HepG2 (cell line): ENCODE results near the gene POLR1C. TPM values are rescaled to one million over a fixed set of nuclear protein-coding genes. Genes with fewer than 3 reads are reported as not detected.

Source experiments
- KLF13 ChIP-seq: sonication (generic); formaldehyde crosslinking; IDR thresholded peaks from 2 replicates; pipeline ENCODE4 v1.4.0; 2020; ENCODE audit warnings: mild to moderate bottlenecking, missing genetic modification reagents
- MIER3 ChIP-seq: IDR thresholded peaks from 2 replicates; pipeline ENCODE4 v1.6.1; 2016; ENCODE audit warnings: missing compliant biosample characterization, borderline replicate concordance
- NR1H2 ChIP-seq: sonication (generic); formaldehyde crosslinking; IDR thresholded peaks from 2 replicates; pipeline ENCODE4 v1.8.1; 2022; ENCODE audit warnings: low read depth, missing genetic modification reagents, borderline replicate concordance
- XBP1 ChIP-seq: sonication (generic); formaldehyde crosslinking; IDR thresholded peaks from 2 replicates; pipeline ENCODE4 v1.5.0; 2020; ENCODE audit warnings: missing genetic modification reagents
- ZMYM3 ChIP-seq: sonication (generic); formaldehyde crosslinking; IDR thresholded peaks from 2 replicates; pipeline ENCODE4 v1.5.1; 2020; ENCODE audit warnings: mild to moderate bottlenecking, missing genetic modification reagents
- ZNF335 ChIP-seq: sonication (generic); formaldehyde crosslinking; IDR thresholded peaks from 2 replicates; pipeline ENCODE4 v1.4.0; 2020; ENCODE audit warnings: missing genetic modification reagents
- ZNF660 ChIP-seq: sonication (generic); formaldehyde crosslinking; IDR thresholded peaks from 2 replicates; pipeline ENCODE4 v1.5.1; 2020; ENCODE audit warnings: mild to moderate bottlenecking, low read depth, missing genetic modification reagents, borderline replicate concordance
- ZNF75D ChIP-seq: sonication (generic); formaldehyde crosslinking; IDR thresholded peaks from 2 replicates; pipeline ENCODE4 v1.8.1; 2023; ENCODE audit warnings: missing genetic modification reagents, mild to moderate bottlenecking, borderline replicate concordance
- ZNF761 ChIP-seq: sonication (generic); formaldehyde crosslinking; conservative IDR thresholded peaks from 2 replicates; pipeline ENCODE4 v1.4.0; 2020; ENCODE audit warnings: mild to moderate bottlenecking, missing genetic modification reagents
- ZNF773 ChIP-seq: sonication (generic); formaldehyde crosslinking; IDR thresholded peaks from 2 replicates; pipeline ENCODE4 v1.4.0; 2020; ENCODE audit warnings: missing genetic modification reagents, borderline replicate concordance
- ZSCAN25 ChIP-seq: sonication (generic); formaldehyde crosslinking; IDR thresholded peaks from 2 replicates; pipeline ENCODE4 v1.8.0; 2022; ENCODE audit warnings: mild to moderate bottlenecking, missing genetic modification reagents
- polyA plus RNA-seq, 8 experiments: library from polyadenylated mRNA; depleted of rRNA in 3 of 8; stranded (reverse) in 7 of 8; unstranded in 1 of 8; fragments of >200 nt; fragmentation: Illumina TruSeq in 4 of 8; extraction: Trizol in 4 of 8; gene quantifications; 2 replicates each; pipeline versions ENCODE4 v1.2.1 to v1.2.3, GENCODE V29; 2011 to 2016; ENCODE audit warnings: low read depth in 4 of 8, missing spikeins in 1 of 8, mixed read lengths in 1 of 8; ENCODE audit not compliant: insufficient read depth in 1 of 8
- total RNA-seq, 5 experiments: library from RNA; depleted of rRNA; stranded (reverse); fragments of >200 nt; fragmentation: Illumina TruSeq; extraction: Trizol; gene quantifications; 2 replicates each; pipeline ENCODE4 v1.2.3, GENCODE V29; 2016; ENCODE audit warnings: low read depth in 1 of 5
- TF ChIP-seq, protein P1 (sequence below): sonication (generic); formaldehyde crosslinking; IDR thresholded peaks from 2 replicates; pipeline ENCODE4 v1.4.0; 2020; ENCODE audit warnings: missing genetic modification reagents, borderline replicate concordance
- TF ChIP-seq, protein P2 (sequence below): sonication (generic); formaldehyde crosslinking; IDR thresholded peaks from 2 replicates; pipeline ENCODE4 v1.4.0; 2020; ENCODE audit warnings: missing genetic modification reagents
- TF ChIP-seq, protein P3 (sequence below): sonication (generic); formaldehyde crosslinking; IDR thresholded peaks from 2 replicates; pipeline ENCODE4 v1.4.0; 2020; ENCODE audit warnings: mild to moderate bottlenecking, low read depth, missing genetic modification reagents
- TF ChIP-seq, protein P4 (sequence below): sonication (generic); formaldehyde crosslinking; IDR thresholded peaks from 2 replicates; pipeline ENCODE4 v1.4.0; 2020; ENCODE audit warnings: missing genetic modification reagents, mild to moderate bottlenecking, borderline replicate concordance
- TF ChIP-seq, protein P5 (sequence below): sonication (generic); formaldehyde crosslinking; IDR thresholded peaks from 2 replicates; pipeline ENCODE4 v1.8.1; 2023; ENCODE audit warnings: missing genetic modification reagents, inconsistent platforms, borderline replicate concordance
- TF ChIP-seq, protein P6 (sequence below): sonication (generic); formaldehyde crosslinking; IDR thresholded peaks from 2 replicates; pipeline ENCODE4 v1.8.1; 2023; ENCODE audit warnings: mild to moderate bottlenecking, missing genetic modification reagents

Gene POLR1C
- total and polyA plus RNA-seq, 2 of the 13 experiments (the other 11 are each of a cell fraction or from before 2014, with no cell fraction given) = 62.6 to 72.2 TPM

DNA sequence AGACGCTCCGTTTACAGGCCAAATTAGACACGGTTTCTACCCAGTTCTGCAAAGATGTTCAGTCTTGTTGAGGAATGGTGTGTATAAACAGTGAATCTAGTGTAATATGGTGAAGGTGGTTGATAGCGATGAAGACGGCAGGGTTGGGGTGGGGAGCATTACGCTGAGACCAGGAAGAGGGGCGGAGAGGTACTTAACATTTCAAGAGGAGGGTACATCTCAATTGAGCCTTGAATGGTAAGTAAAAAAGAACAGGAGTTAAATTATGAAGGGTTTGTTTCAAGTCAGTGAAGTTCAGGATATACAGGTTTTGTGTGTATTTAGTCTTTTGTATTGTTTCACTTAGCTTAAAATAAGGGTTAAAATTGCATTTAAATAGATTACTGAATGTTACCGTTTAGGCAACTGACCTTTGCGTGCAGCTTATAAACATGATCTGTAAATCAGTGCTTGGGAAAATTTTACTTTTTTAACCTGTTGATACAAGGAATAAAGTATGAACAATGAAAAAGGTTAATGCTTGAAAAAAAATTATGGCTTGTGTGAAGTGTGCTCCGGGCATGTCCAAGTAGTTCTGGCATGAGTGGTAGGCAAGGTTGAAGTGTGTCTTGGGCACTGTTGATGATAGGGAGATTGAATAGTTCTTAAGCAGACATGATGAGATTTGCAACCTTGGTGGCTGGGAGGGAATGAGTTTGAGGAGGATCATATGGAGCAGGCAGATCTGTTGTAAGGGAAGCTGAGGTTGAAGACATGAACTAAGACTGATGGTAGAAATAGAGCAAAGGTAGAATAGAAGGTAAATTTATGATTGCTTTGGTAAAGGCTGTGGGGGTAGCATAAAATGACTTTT is 842 bp downstream of the POLR1C start (continued):
- TF ChIP-seq, protein P1, sequence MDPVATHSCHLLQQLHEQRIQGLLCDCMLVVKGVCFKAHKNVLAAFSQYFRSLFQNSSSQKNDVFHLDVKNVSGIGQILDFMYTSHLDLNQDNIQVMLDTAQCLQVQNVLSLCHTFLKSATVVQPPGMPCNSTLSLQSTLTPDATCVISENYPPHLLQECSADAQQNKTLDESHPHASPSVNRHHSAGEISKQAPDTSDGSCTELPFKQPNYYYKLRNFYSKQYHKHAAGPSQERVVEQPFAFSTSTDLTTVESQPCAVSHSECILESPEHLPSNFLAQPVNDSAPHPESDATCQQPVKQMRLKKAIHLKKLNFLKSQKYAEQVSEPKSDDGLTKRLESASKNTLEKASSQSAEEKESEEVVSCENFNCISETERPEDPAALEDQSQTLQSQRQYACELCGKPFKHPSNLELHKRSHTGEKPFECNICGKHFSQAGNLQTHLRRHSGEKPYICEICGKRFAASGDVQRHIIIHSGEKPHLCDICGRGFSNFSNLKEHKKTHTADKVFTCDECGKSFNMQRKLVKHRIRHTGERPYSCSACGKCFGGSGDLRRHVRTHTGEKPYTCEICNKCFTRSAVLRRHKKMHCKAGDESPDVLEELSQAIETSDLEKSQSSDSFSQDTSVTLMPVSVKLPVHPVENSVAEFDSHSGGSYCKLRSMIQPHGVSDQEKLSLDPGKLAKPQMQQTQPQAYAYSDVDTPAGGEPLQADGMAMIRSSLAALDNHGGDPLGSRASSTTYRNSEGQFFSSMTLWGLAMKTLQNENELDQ (CRISPR knock-in tag) = no peak
- no peak for TF ChIP-seq NR1H2 (CRISPR knock-in tag)
- TF ChIP-seq, protein P2, sequence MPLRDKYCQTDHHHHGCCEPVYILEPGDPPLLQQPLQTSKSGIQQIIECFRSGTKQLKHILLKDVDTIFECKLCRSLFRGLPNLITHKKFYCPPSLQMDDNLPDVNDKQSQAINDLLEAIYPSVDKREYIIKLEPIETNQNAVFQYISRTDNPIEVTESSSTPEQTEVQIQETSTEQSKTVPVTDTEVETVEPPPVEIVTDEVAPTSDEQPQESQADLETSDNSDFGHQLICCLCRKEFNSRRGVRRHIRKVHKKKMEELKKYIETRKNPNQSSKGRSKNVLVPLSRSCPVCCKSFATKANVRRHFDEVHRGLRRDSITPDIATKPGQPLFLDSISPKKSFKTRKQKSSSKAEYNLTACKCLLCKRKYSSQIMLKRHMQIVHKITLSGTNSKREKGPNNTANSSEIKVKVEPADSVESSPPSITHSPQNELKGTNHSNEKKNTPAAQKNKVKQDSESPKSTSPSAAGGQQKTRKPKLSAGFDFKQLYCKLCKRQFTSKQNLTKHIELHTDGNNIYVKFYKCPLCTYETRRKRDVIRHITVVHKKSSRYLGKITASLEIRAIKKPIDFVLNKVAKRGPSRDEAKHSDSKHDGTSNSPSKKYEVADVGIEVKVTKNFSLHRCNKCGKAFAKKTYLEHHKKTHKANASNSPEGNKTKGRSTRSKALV (CRISPR knock-in tag) = no peak
- TF ChIP-seq ZSCAN25 = no peak
- TF ChIP-seq, protein P3, sequence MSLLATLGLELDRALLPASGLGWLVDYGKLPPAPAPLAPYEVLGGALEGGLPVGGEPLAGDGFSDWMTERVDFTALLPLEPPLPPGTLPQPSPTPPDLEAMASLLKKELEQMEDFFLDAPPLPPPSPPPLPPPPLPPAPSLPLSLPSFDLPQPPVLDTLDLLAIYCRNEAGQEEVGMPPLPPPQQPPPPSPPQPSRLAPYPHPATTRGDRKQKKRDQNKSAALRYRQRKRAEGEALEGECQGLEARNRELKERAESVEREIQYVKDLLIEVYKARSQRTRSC = no peak
- TF ChIP-seq KLF13 (CRISPR knock-in tag) = 0 out of 2 replicates have a peak, but pooled peaks have one; percentile 4
- TF ChIP-seq, protein P4, sequence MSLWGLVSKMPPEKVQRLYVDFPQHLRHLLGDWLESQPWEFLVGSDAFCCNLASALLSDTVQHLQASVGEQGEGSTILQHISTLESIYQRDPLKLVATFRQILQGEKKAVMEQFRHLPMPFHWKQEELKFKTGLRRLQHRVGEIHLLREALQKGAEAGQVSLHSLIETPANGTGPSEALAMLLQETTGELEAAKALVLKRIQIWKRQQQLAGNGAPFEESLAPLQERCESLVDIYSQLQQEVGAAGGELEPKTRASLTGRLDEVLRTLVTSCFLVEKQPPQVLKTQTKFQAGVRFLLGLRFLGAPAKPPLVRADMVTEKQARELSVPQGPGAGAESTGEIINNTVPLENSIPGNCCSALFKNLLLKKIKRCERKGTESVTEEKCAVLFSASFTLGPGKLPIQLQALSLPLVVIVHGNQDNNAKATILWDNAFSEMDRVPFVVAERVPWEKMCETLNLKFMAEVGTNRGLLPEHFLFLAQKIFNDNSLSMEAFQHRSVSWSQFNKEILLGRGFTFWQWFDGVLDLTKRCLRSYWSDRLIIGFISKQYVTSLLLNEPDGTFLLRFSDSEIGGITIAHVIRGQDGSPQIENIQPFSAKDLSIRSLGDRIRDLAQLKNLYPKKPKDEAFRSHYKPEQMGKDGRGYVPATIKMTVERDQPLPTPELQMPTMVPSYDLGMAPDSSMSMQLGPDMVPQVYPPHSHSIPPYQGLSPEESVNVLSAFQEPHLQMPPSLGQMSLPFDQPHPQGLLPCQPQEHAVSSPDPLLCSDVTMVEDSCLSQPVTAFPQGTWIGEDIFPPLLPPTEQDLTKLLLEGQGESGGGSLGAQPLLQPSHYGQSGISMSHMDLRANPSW (CRISPR knock-in tag) = no peak
- TF ChIP-seq ZNF660 (CRISPR knock-in tag) = no peak
- no peak for TF ChIP-seq MIER3 (CRISPR knock-in tag)
- TF ChIP-seq, protein P5, sequence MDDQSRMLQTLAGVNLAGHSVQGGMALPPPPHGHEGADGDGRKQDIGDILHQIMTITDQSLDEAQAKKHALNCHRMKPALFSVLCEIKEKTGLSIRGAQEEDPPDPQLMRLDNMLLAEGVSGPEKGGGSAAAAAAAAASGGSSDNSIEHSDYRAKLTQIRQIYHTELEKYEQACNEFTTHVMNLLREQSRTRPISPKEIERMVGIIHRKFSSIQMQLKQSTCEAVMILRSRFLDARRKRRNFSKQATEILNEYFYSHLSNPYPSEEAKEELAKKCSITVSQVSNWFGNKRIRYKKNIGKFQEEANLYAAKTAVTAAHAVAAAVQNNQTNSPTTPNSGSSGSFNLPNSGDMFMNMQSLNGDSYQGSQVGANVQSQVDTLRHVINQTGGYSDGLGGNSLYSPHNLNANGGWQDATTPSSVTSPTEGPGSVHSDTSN = 0 out of 2 replicates have a peak, but pooled peaks have one; percentile 29
- TF ChIP-seq, protein P6, sequence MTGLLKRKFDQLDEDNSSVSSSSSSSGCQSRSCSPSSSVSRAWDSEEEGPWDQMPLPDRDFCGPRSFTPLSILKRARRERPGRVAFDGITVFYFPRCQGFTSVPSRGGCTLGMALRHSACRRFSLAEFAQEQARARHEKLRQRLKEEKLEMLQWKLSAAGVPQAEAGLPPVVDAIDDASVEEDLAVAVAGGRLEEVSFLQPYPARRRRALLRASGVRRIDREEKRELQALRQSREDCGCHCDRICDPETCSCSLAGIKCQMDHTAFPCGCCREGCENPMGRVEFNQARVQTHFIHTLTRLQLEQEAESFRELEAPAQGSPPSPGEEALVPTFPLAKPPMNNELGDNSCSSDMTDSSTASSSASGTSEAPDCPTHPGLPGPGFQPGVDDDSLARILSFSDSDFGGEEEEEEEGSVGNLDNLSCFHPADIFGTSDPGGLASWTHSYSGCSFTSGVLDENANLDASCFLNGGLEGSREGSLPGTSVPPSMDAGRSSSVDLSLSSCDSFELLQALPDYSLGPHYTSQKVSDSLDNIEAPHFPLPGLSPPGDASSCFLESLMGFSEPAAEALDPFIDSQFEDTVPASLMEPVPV (CRISPR knock-in tag) = no peak
- no peak for TF ChIP-seq ZNF761 (CRISPR knock-in tag)
- no peak for TF ChIP-seq ZNF773 (CRISPR knock-in tag)
- no peak for TF ChIP-seq ZNF335 (CRISPR knock-in tag)
- TF ChIP-seq ZNF75D (CRISPR knock-in tag) = no peak
- TF ChIP-seq ZMYM3 = no peak
- TF ChIP-seq XBP1 (CRISPR knock-in tag) = no peak
